ENCODE results near the gene NRG3. TPM values are rescaled to one million over a fixed set of nuclear protein-coding genes. Genes with fewer than 3 reads are reported as not detected.

The NRG3 gene
- total and polyA plus RNA-seq, 11 donors: 0.11 to 0.41 (median 0.27) TPM; not detected in 7

DNA sequence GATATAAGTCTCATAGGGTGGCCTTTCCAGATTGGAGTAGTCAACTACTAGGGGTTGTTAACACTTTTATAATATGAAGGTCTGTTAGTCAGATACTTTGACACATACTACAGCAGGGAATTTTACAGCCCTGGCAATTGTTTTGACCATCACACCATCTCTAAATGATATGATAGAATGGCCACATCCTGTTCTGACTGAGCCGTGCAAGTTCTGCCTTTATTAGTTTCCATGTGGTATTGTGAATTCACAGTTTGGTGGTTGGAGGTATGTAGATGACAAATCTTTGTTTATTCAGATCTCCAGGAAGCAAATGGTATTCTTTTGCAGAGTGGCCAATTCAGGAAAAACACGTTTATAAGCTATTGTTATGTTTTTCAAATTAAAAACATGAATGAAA is 83.0 kb downstream of the NRG3 start:
- H3K36me3 ChIP-seq: no peaks in the 10 kb centered on the region
- DNase-seq (no peak), ATAC-seq (no peak)
- H3K4me3 ChIP-seq: no peak overlapping the region
- H3K27me3 ChIP-seq: no peaks in the 10 kb centered on the region
- intact Hi-C loops (cut with DNase I): no loop called here
- no peaks in the 10 kb centered on the region for H3K4me1 ChIP-seq
- no peak overlapping the region for H3K27ac ChIP-seq
- H3K9me3 ChIP-seq: no peaks in the 10 kb centered on the region
- TF ChIP-seq, protein P1, sequence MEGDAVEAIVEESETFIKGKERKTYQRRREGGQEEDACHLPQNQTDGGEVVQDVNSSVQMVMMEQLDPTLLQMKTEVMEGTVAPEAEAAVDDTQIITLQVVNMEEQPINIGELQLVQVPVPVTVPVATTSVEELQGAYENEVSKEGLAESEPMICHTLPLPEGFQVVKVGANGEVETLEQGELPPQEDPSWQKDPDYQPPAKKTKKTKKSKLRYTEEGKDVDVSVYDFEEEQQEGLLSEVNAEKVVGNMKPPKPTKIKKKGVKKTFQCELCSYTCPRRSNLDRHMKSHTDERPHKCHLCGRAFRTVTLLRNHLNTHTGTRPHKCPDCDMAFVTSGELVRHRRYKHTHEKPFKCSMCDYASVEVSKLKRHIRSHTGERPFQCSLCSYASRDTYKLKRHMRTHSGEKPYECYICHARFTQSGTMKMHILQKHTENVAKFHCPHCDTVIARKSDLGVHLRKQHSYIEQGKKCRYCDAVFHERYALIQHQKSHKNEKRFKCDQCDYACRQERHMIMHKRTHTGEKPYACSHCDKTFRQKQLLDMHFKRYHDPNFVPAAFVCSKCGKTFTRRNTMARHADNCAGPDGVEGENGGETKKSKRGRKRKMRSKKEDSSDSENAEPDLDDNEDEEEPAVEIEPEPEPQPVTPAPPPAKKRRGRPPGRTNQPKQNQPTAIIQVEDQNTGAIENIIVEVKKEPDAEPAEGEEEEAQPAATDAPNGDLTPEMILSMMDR (IDR thresholded peaks at IDR 0.05): no peak
- no peak for TF ChIP-seq POLR2A (IDR thresholded peaks at IDR 0.05)
- WGBS, 4 donors: 23 to 30% (median 27%) methylated on average over 2 of the region's 2 CpGs

- DNase-seq: no peak
- Histone ChIP-seq H3K9me3 (no peaks in the 10 kb centered on the region), H3K36me3 (no peaks in the 10 kb centered on the region), H3K4me3 (no peak overlapping the region), H3K27me3 (no peaks in the 10 kb centered on the region), H3K27ac (no peak overlapping the region), H3K4me1 (no peaks in the 10 kb centered on the region)
- no peak for ATAC-seq
- intact Hi-C loops (cut with DNase I): no loop called here
- TF ChIP-seq, protein P1 (IDR thresholded peaks at IDR 0.05): no peak
- no peak for TF ChIP-seq POLR2A (IDR thresholded peaks at IDR 0.05)
Measured at GRCh38 chr10:81959016-81959415, 84.0 kb downstream of the NRG3 start.

- Histone ChIP-seq H3K27ac (no peak overlapping the region), H3K9me3 (no peaks in the 10 kb centered on the region), H3K4me3 (no peak overlapping the region), H3K27me3 (no peaks in the 10 kb centered on the region), H3K36me3 (no peaks in the 10 kb centered on the region), H3K4me1 (no peaks in the 10 kb centered on the region)
- DNase-seq (no peak), ATAC-seq (no peak)
- 41 to 55% (median 49%) methylated on average over 2 of the region's 2 CpGs for WGBS, 4 donors
- intact Hi-C loops (cut with DNase I): no loop called here
- TF ChIP-seq, protein P1 (IDR thresholded peaks at IDR 0.05): no peak
- no peak for TF ChIP-seq POLR2A (IDR thresholded peaks at IDR 0.05)
Measured at GRCh38 chr10:81961451-81962184, 86.6 kb downstream of the NRG3 start.

GRCh38 chr10:81963606-81964005 is 88.6 kb downstream of the NRG3 start:
- H3K27me3 ChIP-seq: no peaks in the 10 kb centered on the region
- no peak overlapping the region for H3K27ac ChIP-seq
- no peak for DNase-seq
- TF ChIP-seq, protein P1 (IDR thresholded peaks at IDR 0.05): no peak
- no peak for TF ChIP-seq POLR2A (IDR thresholded peaks at IDR 0.05)
- 85 to 90% (median 88%) methylated on average over 9 of the region's 9 CpGs for WGBS, 4 donors
- H3K36me3 ChIP-seq: no peaks in the 10 kb centered on the region
- intact Hi-C loops (cut with DNase I): no loop called here
- no peaks in the 10 kb centered on the region for H3K9me3 ChIP-seq
- H3K4me3 ChIP-seq: no peak overlapping the region
- ATAC-seq: no peak
- H3K4me1 ChIP-seq: no peaks in the 10 kb centered on the region
